CD8-positive, alpha-beta memory T cell (primary cell): ENCODE measurements around the gene GBF1. TPM values are rescaled to one million over a fixed set of nuclear protein-coding genes. Genes with fewer than 3 reads are reported as not detected.

Experiments
- CTCF ChIA-PET: fragments of 350-600 bp; sonication (Branson Sonifier 250); formaldehyde crosslinking; loops from one replicate; lab custom pipeline; 2021; ENCODE audit warnings: antibody characterized with exemption; lab: Charles Lee
- POLR2A ChIA-PET: fragments of 350-600 bp; sonication (Branson Sonifier 250); formaldehyde crosslinking; loops from one replicate; lab custom pipeline; 2021; ENCODE audit warnings: antibody characterized with exemption; lab: Charles Lee
- DNase-seq, 5 donors: peaks; one replicate each; pipeline versions ENCODE4 v3.0.0 to v3.0.0-alpha.2; 2020 to 2022; ENCODE audit warnings: mixed read lengths in 1 of 5
- H3K27ac ChIP-seq: one replicate; pipeline ENCODE4 v1.7.0; 2013; ENCODE audit warnings: low read depth, mild to moderate bottlenecking, low read length, moderate library complexity
- H3K27me3 ChIP-seq: 2 replicates; pipeline ENCODE4 v1.7.0; 2013; ENCODE audit warnings: low read length, mild to moderate bottlenecking; ENCODE audit not compliant: insufficient read depth, poor library complexity, severe bottlenecking
- H3K36me3 ChIP-seq: 2 replicates; pipeline ENCODE4 v1.7.0; 2013; ENCODE audit warnings: mild to moderate bottlenecking, low read length, moderate library complexity; ENCODE audit not compliant: insufficient read depth
- H3K4me1 ChIP-seq: 2 replicates; pipeline ENCODE4 v1.7.0; 2013; ENCODE audit warnings: mild to moderate bottlenecking, low read length, moderate library complexity; ENCODE audit not compliant: insufficient read depth
- H3K4me3 ChIP-seq: 2 replicates; pipeline ENCODE4 v1.7.0; 2013; ENCODE audit warnings: mild to moderate bottlenecking, low read length
- H3K9me3 ChIP-seq: 2 replicates; pipeline ENCODE4 v1.7.0; 2013; ENCODE audit warnings: mild to moderate bottlenecking, low read length
- H3K27ac Mint-ChIP-seq, 8 donors: one replicate each; pipeline ENCODE4 v1.8.0; 2020 to 2021; ENCODE audit warnings: mixed read lengths in 8 of 8, mild to moderate bottlenecking in 6 of 8, inconsistent platforms in 3 of 8, moderate library complexity in 3 of 8
- H3K27me3 Mint-ChIP-seq, 2 donors: one replicate each; pipeline ENCODE4 v1.8.0; 2020 to 2021; ENCODE audit warnings: mixed read lengths in 2 of 2, mild to moderate bottlenecking in 1 of 2, moderate library complexity in 1 of 2
- H3K36me3 Mint-ChIP-seq, 3 donors: one replicate each; pipeline ENCODE4 v1.8.0; 2020 to 2021; ENCODE audit warnings: mixed read lengths in 3 of 3, inconsistent platforms in 1 of 3, mild to moderate bottlenecking in 1 of 3
- H3K4me1 Mint-ChIP-seq, 3 donors: one replicate each; pipeline ENCODE4 v1.8.0; 2020 to 2021; ENCODE audit warnings: mixed read lengths in 3 of 3, inconsistent platforms in 1 of 3, mild to moderate bottlenecking in 1 of 3
- H3K4me3 Mint-ChIP-seq, 7 donors: one replicate each; pipeline ENCODE4 v1.8.0; 2020 to 2021; ENCODE audit warnings: mixed read lengths in 7 of 7, mild to moderate bottlenecking in 6 of 7, moderate library complexity in 4 of 7, inconsistent platforms in 2 of 7
- H3K9me3 Mint-ChIP-seq, 5 donors: one replicate each; pipeline ENCODE4 v1.8.0; 2020 to 2022; ENCODE audit warnings: mixed read lengths in 5 of 5, mild to moderate bottlenecking in 3 of 5, moderate library complexity in 2 of 5, inconsistent platforms in 1 of 5
- polyA plus RNA-seq: library from polyadenylated mRNA; unstranded; fragments of 300-500 nt; fragmentation: Illumina TruSeq; gene quantifications from one replicate; pipeline ENCODE4 v1.2.3, GENCODE V29; 2021
- total RNA-seq, 2 experiments: library from RNA; stranded (reverse); gene quantifications; one replicate each; pipeline ENCODE4 v1.2.3, GENCODE V29; 2021

Gene GBF1
- total and polyA plus RNA-seq, 3 experiments from 2014 or later: 21.6 to 39.2 (median 38.7) TPM

DNA sequence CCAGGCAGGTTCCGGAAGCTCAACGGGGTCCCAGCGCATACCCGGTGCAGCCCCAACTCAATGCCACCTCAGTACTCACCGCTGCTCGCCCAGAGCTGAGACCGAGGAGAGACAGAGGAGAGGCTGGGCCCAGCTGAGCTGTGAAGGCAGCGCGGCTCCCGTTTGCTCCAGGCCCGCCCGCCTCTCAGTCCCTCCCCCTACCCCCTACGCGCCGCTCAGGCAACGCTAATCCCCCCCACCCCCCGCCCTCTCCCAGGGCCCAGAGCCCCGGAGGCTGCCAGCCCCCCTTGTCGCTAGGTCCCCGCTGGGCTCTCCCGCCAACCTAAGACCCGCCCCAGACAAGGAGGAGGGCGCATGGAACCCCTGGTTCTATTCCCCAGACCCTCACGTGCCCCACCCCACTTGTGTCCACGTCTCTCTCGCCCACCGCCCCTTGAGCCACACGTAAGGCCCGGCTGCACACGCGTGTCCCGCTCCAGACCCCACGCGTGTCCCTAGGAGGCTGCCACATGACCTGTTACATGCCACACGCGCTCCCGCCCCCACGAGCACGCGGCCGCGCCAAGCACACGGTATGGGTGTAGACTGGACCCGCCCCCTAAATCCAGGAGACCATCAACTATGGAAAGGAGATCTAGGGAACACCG lies 173.4 kb downstream of the GBF1 start, which contains the start of gene PSD:
TSS of gene PSD (minus strand) at position 164 of the 647 bp plus-strand sequence. CDS start 1,747 bp downstream, outside the sequence.
- Histone ChIP-seq H3K27ac (no peak within 1 kb of the TSS), H3K4me1 (peaks cover 35% of the 10 kb centered on the region), H3K27me3 (peaks cover 2% of the 10 kb centered on the region), H3K9me3 (no peaks in the 10 kb centered on the region), H3K4me3 (peak within 1 kb of the TSS; percentile 95), H3K36me3 (peaks cover 7% of the 10 kb centered on the region)
- ChIA-PET POLR2A (interaction anchor here (1.1 kb wide), 1 partner anchor 9 kb away, joined by 3 read pairs; no protein-coding TSS in a partner anchor), CTCF (interaction anchor here (1.5 to 1.8 kb wide), 2 partner anchors 14 to 19 kb away, joined by 5 to 6 read pairs; no protein-coding TSS in a partner anchor)
- no peak for DNase-seq
- peaks cover 0 to 16% (median 0%) of the 10 kb centered on the region in 3 donors for H3K36me3 Mint-ChIP-seq
- H3K27me3 Mint-ChIP-seq: peaks cover 23 to 37% of the 10 kb centered on the region in 2 donors
- H3K9me3 Mint-ChIP-seq: no peaks in the 10 kb centered on the region
- H3K27ac Mint-ChIP-seq: peak within 1 kb of the TSS in 2 of 8 donors; percentile 59 to 89
- H3K4me3 Mint-ChIP-seq: peak within 1 kb of the TSS; percentile 92 to 99 (median 99)
- H3K4me1 Mint-ChIP-seq: peaks cover 20 to 44% (median 29%) of the 10 kb centered on the region in 3 donors

DNA sequence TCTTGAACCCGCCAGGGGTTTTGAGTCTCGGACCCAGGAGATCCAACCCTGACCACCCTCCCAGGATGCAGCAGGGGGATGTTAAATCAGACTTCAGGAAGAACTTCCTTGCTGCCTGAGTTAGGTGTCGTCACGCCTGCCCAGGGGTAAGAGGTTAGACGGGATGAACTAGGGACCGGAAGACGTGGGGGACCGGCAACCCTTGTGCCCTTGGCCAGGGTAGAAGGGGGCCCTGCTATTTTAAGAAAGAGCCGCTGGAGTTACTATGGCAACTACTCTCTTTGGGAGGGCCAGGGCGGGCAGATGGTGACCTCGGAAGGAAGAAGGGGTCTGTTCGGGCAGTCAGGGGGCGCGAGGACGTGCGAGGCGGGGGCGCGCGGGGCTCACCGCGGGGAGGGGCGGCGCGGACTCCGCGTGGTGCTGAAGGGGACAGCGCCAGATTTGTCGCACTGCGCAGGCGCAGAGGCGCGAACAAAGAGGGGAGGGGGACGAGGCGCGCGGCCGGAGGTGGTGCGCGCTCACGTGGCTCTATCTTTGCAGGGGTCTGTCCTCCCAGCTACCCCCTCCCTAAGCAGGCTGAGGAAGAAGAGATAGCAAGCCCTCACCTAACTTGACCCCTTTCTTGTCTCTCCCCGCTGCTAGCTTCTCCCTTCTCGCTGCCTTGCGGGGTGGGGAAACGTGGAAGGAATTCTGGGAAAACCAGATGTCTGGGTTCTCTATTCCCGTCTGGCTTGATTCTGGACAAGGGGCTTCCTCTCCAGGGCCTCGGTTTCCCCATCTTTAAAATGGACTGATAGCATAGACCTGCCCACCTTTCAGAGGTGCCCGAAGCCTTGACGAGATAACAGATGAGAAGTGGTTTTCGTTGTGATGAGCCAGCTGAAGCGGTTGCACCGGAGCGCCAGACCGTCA lies 174.2 kb downstream of the GBF1 start:
- peak; percentile 53 to 83 (median 62) for DNase-seq
- ChIA-PET POLR2A (interaction anchor here (0.6 to 5.6 kb wide), 6 partner anchors 10 to 34 kb away, joined by 5 to 45 read pairs (median 20); partner anchors contain the start of genes C10orf95, CUEDC2 and NFKB2), CTCF (interaction anchor here (0.8 to 4.1 kb wide), 10 partner anchors 11 to 189 kb away, joined by 3 to 37 read pairs (median 6); partner anchors contain the start of genes C10orf95, CUEDC2 and NFKB2)
- H3K4me3 Mint-ChIP-seq: peak overlapping the region; percentile 92 to 99 (median 99)
- H3K4me1 Mint-ChIP-seq: peaks cover 20 to 49% (median 29%) of the 10 kb centered on the region in 3 donors
- Histone ChIP-seq H3K27me3 (peaks cover 2% of the 10 kb centered on the region), H3K4me3 (peak overlapping the region; percentile 95), H3K27ac (no peak overlapping the region), H3K9me3 (no peaks in the 10 kb centered on the region), H3K4me1 (peaks cover 35% of the 10 kb centered on the region), H3K36me3 (peaks cover 7% of the 10 kb centered on the region)
- H3K27me3 Mint-ChIP-seq: peaks cover 21 to 29% of the 10 kb centered on the region in 2 donors
- H3K27ac Mint-ChIP-seq: peak overlapping the region in 2 of 8 donors; percentile 59 to 89
- peaks cover 0 to 23% (median 0%) of the 10 kb centered on the region in 3 donors for H3K36me3 Mint-ChIP-seq
- no peaks in the 10 kb centered on the region for H3K9me3 Mint-ChIP-seq

DNA sequence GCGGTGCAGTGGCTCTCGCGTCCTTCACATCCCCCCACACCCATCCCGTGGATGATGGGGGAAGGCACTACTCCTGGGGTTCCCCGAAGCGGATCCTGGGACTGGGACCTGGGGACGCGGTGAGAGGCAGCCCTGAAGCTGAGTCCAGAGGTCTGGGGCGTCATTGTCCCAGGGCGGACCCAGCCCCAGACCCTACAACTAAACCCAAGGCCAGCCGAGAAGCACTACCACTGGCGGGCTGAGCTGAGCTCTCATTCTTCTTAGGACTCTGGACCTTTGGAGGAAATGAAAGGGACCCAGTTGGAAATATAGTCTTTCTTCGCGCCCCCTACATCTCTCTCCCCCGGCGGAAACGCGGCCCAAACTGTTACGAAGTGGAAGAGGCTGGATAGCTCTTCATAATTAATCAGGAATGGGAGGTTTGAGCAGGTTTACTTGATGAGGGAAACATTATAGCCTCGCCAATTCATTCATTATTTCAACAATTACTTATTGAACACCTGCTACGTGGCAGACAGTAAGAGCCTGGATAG lies 174.9 kb downstream of the GBF1 start:
- no peak for DNase-seq
- H3K36me3 Mint-ChIP-seq: peaks cover 0 to 27% (median 0%) of the 10 kb centered on the region in 3 donors

DNA sequence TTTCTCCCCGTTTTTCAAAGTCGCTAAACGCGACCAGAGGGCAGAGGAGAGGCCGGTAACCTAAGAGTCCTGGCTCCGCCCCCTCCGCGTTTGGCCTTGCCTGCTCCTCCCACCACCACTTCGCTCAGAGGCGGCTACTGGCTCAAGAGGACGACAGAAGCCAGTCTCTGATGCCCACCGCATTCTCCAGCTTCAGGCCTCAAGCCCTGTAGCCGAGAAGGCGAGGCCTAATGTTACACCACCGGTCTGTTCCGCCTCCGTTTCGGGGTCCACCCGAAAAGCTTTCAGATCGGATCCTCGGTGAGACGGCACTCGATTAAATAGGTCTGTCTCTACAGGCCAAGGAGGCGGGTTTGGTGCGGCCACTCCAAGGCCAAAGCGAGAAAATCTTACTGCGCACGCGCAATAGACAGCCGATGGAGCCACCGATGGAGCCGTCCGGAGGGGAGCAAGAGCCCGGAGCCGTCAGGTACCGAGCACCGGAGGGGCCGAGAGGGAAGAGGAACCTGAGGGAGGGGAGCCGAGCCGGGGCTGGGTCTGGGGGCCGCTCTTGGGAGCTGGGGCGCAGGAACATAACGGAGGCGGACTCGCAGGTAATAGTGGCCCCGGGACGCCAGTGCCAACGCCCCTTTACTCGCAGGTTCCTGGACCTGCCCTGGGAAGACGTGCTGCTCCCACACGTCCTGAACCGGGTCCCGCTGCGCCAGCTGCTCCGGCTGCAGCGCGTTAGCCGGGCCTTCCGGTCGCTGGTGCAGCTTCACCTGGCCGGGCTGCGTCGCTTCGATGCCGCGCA lies 175.6 kb downstream of the GBF1 start, which contains the start of gene FBXL15:
TSS of gene FBXL15 (plus strand) at position 123 of the 793 bp plus-strand sequence. CDS start at position 417, 294 bp downstream.
- H3K27ac Mint-ChIP-seq: peak within 1 kb of the TSS; percentile 89 to 98 (median 96)
- H3K27ac ChIP-seq: peak within 1 kb of the TSS; percentile 74
- H3K9me3 Mint-ChIP-seq: no peaks in the 10 kb centered on the region
- H3K27me3 Mint-ChIP-seq: peaks cover 18% of the 10 kb centered on the region in 2 donors
- peak; percentile 86 to 96 (median 91) for DNase-seq
- H3K36me3 ChIP-seq: peaks cover 7% of the 10 kb centered on the region
- ChIA-PET CTCF (interaction anchor here (0.6 to 4.1 kb wide), 15 partner anchors 10 to 251 kb away, joined by 3 to 37 read pairs (median 5); partner anchors contain the start of genes C10orf95 and CUEDC2), POLR2A (interaction anchor here (0.6 to 5.6 kb wide), 10 partner anchors 9 to 58 kb away, joined by 3 to 45 read pairs (median 4); partner anchors contain the start of genes C10orf95, CUEDC2 and NFKB2)
- H3K4me1 ChIP-seq: peaks cover 35% of the 10 kb centered on the region
- peaks cover 20 to 52% (median 32%) of the 10 kb centered on the region in 3 donors for H3K4me1 Mint-ChIP-seq
- H3K4me3 Mint-ChIP-seq: peak within 1 kb of the TSS; percentile 92 to 99 (median 99)
- H3K36me3 Mint-ChIP-seq: peaks cover 0 to 29% (median 0%) of the 10 kb centered on the region in 3 donors
- H3K27me3 ChIP-seq: peaks cover 2% of the 10 kb centered on the region
- H3K4me3 ChIP-seq: peak within 1 kb of the TSS; percentile 95
- no peaks in the 10 kb centered on the region for H3K9me3 ChIP-seq

More for the DNA sequence above, 174.9 kb downstream of the GBF1 start:
- H3K9me3 ChIP-seq: no peaks in the 10 kb centered on the region
- H3K36me3 ChIP-seq: peaks cover 7% of the 10 kb centered on the region
- peaks cover 35% of the 10 kb centered on the region for H3K4me1 ChIP-seq
- H3K27me3 ChIP-seq: peaks cover 2% of the 10 kb centered on the region
- peak overlapping the region; percentile 92 to 99 (median 99) for H3K4me3 Mint-ChIP-seq
- H3K9me3 Mint-ChIP-seq: no peaks in the 10 kb centered on the region
- H3K27ac Mint-ChIP-seq: peak overlapping the region; percentile 89 to 98 (median 96)
- peak overlapping the region; percentile 74 for H3K27ac ChIP-seq
- ChIA-PET CTCF (interaction anchor here (0.8 to 4.1 kb wide), 14 partner anchors 10 to 222 kb away, joined by 3 to 37 read pairs (median 6); partner anchors contain the start of genes C10orf95, CUEDC2 and NFKB2), POLR2A (interaction anchor here (0.6 to 5.6 kb wide), 9 partner anchors 9 to 59 kb away, joined by 3 to 45 read pairs (median 5); partner anchors contain the start of genes C10orf95, CUEDC2 and NFKB2)
- peak overlapping the region; percentile 95 for H3K4me3 ChIP-seq
- H3K27me3 Mint-ChIP-seq: peaks cover 20 to 24% of the 10 kb centered on the region in 2 donors
- H3K4me1 Mint-ChIP-seq: peaks cover 20 to 49% (median 29%) of the 10 kb centered on the region in 3 donors

DNA sequence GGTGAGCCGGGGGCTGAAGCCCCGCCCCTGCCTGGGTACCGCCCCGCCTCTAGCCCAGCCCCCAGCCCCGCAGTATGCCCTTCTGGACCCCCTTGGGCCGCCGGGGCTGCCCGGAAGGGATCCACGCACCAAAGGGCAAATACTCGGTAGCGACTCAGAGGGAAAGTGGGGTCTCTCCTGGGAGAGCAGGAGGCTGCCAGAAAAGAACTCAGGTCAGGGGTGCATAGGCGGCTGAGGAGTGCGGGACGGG lies 176.1 kb downstream of the GBF1 start:
- Mint-ChIP-seq H3K4me3 (peak overlapping the region; percentile 92 to 99 (median 99)), H3K27me3 (peaks cover 14 to 15% of the 10 kb centered on the region in 2 donors), H3K27ac (peak overlapping the region in 7 of 8 donors; percentile 45 to 98 (median 97)), H3K4me1 (peaks cover 23 to 57% (median 35%) of the 10 kb centered on the region in 3 donors), H3K36me3 (peaks cover 0 to 35% (median 0%) of the 10 kb centered on the region in 3 donors), H3K9me3 (no peaks in the 10 kb centered on the region)
- POLR2A ChIA-PET: interaction anchor here (0.6 to 5.6 kb wide), 8 partner anchors 11 to 57 kb away, joined by 3 to 45 read pairs (median 7); partner anchors contain the start of genes C10orf95, CUEDC2 and NFKB2
- Histone ChIP-seq H3K27me3 (peaks cover 2% of the 10 kb centered on the region), H3K9me3 (no peaks in the 10 kb centered on the region), H3K36me3 (peaks cover 7% of the 10 kb centered on the region), H3K4me1 (peaks cover 35% of the 10 kb centered on the region), H3K27ac (peak overlapping the region; percentile 74), H3K4me3 (peak overlapping the region; percentile 95)
- no peak for DNase-seq
- CTCF ChIA-PET: interaction anchor here (0.6 to 4.1 kb wide), 13 partner anchors 9 to 251 kb away, joined by 3 to 37 read pairs (median 4); partner anchors contain the start of genes C10orf95 and CUEDC2

DNA sequence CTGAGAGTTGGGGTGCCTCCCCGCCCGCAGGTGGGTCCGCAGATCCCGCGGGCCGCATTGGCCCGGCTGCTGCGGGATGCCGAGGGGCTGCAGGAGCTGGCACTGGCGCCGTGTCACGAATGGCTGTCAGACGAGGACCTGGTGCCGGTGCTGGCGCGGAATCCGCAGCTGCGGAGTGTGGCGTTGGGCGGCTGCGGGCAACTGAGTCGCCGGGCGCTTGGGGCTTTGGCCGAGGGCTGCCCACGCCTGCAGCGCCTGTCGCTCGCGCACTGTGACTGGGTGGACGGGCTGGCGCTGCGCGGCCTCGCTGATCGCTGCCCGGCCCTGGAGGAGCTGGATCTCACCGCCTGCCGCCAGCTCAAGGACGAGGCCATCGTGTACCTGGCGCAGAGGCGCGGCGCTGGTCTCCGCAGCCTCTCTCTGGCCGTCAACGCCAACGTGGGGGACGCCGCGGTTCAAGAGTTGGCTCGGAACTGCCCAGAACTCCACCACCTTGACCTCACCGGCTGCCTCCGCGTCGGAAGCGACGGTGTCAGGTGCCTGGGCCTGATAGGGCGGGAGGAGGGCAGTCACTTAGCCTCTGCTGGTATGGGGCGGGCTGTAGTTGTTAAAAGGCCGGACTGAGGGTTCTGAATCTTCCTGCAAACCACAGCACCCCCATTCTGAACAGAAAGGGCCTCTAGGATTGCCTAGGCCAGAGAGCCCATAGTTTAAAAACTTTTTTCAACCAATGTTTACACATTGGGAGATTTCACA lies 176.6 kb downstream of the GBF1 start:
- Histone ChIP-seq H3K4me1 (peaks cover 35% of the 10 kb centered on the region), H3K27ac (peak overlapping the region; percentile 74), H3K36me3 (peaks cover 7% of the 10 kb centered on the region), H3K4me3 (peak overlapping the region; percentile 95), H3K27me3 (peaks cover 2% of the 10 kb centered on the region), H3K9me3 (no peaks in the 10 kb centered on the region)
- Mint-ChIP-seq H3K27me3 (peaks cover 13 to 14% of the 10 kb centered on the region in 2 donors), H3K4me1 (peaks cover 24 to 57% (median 36%) of the 10 kb centered on the region in 3 donors), H3K4me3 (peak overlapping the region; percentile 92 to 99 (median 99)), H3K36me3 (peaks cover 0 to 35% (median 0%) of the 10 kb centered on the region in 3 donors), H3K9me3 (no peaks in the 10 kb centered on the region), H3K27ac (peak overlapping the region; percentile 29 to 98 (median 76))
- DNase-seq: peak in 1 of 5 donors; percentile 19
- ChIA-PET CTCF (interaction anchor here (0.6 to 4.1 kb wide), 15 partner anchors 9 to 252 kb away, joined by 3 to 37 read pairs (median 4); partner anchors contain the start of genes C10orf95 and CUEDC2), POLR2A (interaction anchor here (0.6 to 5.6 kb wide), 7 partner anchors 11 to 57 kb away, joined by 3 to 45 read pairs (median 9); partner anchors contain the start of genes C10orf95, CUEDC2 and NFKB2)
